Iris pigment epithelial cell (primary cell): ENCODE measurements around the gene F10.

Source experiments
- DNase-seq: peaks from one replicate; pipeline ENCODE4 v3.0.0-alpha.2; 2011; ENCODE audit warnings: low read depth

Gene F10

GRCh38 chr13:113137691-113138298 lies 15.2 kb downstream of the F10 start:
- no peak for DNase-seq

GRCh38 chr13:113138792-113139551 lies 16.4 kb downstream of the F10 start:
- peak; percentile 11 for DNase-seq

GRCh38 chr13:113139577-113139976 lies 17.0 kb downstream of the F10 start:
- no peak for DNase-seq

- DNase-seq, result no peak
Observed at GRCh38 chr13:113140677-113141600, 18.3 kb downstream of the F10 start.

- no peak for DNase-seq
Observed at GRCh38 chr13:113141601-113141970, 19.0 kb downstream of the F10 start.

GRCh38 chr13:113142876-113143275 lies 20.3 kb downstream of the F10 start:
- no peak for DNase-seq

- no peak for DNase-seq
Observed at GRCh38 chr13:113143466-113144254, 21.1 kb downstream of the F10 start.

GRCh38 chr13:113144255-113144629 lies 21.6 kb downstream of the F10 start:
- DNase-seq, result no peak

GRCh38 chr13:113145496-113145895 lies 22.9 kb downstream of the F10 start:
- DNase-seq, result no peak

GRCh38 chr13:113145911-113146598 lies 23.5 kb downstream of the F10 start:
- no peak for DNase-seq

GRCh38 chr13:113146750-113147149 lies 24.2 kb downstream of the F10 start:
- DNase-seq, result no peak

- no peak for DNase-seq
Observed at GRCh38 chr13:113147206-113147605, 24.6 kb downstream of the F10 start.

- no peak for DNase-seq
Observed at GRCh38 chr13:113148407-113148806, 25.8 kb downstream of the F10 start.

GRCh38 chr13:113148940-113149503 lies 26.4 kb downstream of the F10 start:
- DNase-seq, result no peak

GRCh38 chr13:113149711-113150549 lies 27.3 kb downstream of the F10 start:
- no peak for DNase-seq

GRCh38 chr13:113150550-113151365 lies 28.2 kb downstream of the F10 start:
- DNase-seq, result no peak

- DNase-seq, result peak; percentile 55
Observed at GRCh38 chr13:113151745-113152690, 29.4 kb downstream of the F10 start.

- DNase-seq, result no peak
Observed at GRCh38 chr13:113152691-113152983, 30.0 kb downstream of the F10 start.
